Transverse colon (tissue), 3 donors: ENCODE data around the gene SYCE3.

Source experiments
- POLR2A ChIP-seq: fragments of 450-650 bp; IDR thresholded peaks from one replicate; pipeline ENCODE4 v1.6.1; 2016; ENCODE audit warnings: antibody characterized with exemption, mild to moderate bottlenecking, moderate library complexity
- TF ChIP-seq, protein P1 (sequence below), 5 experiments: fragments of 200-600 bp in 3 of 5; fragments of 450-650 bp in 2 of 5; sonication (generic) in 3 of 5; IDR thresholded peaks; 1 replicate in 2 of 5; 2 replicates in 3 of 5; pipeline ENCODE4 v1.5.1; 2016 to 2017; ENCODE audit warnings: antibody characterized with exemption in 5 of 5, inconsistent platforms in 3 of 5, mild to moderate bottlenecking in 2 of 5, moderate library complexity in 1 of 5

DNA sequence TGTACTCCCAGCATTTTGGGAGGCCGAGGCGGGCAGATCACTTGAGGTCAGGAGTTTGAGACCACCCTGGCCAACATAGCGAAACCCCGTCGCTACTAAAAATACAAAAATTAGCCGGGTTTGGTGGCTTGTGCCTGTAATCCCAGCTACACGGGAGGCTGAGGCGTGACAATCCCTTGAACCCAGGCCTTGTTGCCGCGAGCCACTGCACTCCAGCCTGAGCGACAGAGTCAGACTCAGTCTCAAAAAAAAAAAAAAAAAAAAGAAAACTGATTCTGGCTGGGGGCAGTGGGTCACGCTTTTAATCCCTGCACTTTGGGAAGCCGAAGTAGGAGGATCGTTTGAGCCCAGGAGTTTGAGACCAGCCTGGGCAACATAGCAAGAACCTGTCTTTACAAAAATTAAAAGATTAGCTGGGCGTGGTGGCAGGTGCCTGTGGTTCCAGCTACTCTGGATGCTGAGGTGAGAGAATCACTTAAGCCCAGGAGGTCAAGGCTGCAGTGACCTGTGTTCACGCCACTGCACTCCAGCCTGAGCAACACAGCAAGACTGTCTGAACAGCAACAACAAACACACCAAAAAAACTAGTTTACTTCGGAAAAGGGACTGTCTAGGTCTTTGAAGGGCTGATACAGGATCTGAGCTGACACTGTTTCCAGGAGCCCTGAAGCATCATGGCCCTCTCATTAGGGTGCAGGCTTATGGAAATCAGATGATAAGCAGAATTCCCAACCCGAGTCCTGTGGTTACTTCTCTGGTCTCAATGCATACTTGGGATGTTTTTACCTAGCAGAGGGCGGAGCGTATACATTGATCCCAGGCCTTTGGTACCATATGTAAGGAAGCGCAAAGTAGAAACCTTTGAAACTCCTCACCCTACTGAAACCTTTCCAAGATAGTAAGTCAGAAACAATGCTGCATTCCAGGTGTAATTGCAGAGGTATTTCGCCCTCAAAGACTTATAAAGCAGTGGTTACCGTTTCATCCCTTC lies 21.7 kb upstream of the SYCE3 start:
- TF ChIP-seq, protein P1, sequence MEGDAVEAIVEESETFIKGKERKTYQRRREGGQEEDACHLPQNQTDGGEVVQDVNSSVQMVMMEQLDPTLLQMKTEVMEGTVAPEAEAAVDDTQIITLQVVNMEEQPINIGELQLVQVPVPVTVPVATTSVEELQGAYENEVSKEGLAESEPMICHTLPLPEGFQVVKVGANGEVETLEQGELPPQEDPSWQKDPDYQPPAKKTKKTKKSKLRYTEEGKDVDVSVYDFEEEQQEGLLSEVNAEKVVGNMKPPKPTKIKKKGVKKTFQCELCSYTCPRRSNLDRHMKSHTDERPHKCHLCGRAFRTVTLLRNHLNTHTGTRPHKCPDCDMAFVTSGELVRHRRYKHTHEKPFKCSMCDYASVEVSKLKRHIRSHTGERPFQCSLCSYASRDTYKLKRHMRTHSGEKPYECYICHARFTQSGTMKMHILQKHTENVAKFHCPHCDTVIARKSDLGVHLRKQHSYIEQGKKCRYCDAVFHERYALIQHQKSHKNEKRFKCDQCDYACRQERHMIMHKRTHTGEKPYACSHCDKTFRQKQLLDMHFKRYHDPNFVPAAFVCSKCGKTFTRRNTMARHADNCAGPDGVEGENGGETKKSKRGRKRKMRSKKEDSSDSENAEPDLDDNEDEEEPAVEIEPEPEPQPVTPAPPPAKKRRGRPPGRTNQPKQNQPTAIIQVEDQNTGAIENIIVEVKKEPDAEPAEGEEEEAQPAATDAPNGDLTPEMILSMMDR (IDR thresholded peaks at IDR 0.05): no peak
- no peak for TF ChIP-seq POLR2A
